ENCODE measurements around the gene PKHD1.

The PKHD1 gene

DNA sequence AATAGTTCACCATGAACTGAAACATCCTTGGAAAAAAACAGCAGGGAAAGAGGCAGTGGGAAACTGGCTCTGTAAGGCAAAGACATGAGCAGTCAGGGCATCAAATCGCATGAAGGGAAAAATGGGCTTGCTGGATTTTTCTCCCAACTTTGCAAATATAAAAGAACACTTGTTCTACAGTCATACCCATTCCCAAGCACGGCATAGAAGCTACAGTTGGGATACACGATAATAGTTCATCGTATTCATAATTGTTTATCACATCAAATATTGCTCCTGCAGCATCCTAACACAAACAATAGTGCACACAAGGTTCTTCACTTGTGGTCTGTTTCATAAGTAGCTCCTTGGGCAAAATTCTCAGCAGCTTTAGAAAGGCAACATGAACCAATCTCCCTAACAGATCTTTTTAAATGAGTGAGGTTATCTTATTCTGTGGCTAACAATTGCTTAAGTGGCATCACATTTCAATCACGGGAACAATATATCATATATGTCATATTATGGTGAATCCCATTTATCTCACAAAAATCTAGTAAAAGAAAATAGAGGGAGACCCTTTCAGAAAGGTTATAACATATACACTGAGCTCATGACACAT lies 243.9 kb downstream of the PKHD1 start:
- TF ChIP-seq, protein P1, sequence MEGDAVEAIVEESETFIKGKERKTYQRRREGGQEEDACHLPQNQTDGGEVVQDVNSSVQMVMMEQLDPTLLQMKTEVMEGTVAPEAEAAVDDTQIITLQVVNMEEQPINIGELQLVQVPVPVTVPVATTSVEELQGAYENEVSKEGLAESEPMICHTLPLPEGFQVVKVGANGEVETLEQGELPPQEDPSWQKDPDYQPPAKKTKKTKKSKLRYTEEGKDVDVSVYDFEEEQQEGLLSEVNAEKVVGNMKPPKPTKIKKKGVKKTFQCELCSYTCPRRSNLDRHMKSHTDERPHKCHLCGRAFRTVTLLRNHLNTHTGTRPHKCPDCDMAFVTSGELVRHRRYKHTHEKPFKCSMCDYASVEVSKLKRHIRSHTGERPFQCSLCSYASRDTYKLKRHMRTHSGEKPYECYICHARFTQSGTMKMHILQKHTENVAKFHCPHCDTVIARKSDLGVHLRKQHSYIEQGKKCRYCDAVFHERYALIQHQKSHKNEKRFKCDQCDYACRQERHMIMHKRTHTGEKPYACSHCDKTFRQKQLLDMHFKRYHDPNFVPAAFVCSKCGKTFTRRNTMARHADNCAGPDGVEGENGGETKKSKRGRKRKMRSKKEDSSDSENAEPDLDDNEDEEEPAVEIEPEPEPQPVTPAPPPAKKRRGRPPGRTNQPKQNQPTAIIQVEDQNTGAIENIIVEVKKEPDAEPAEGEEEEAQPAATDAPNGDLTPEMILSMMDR (IDR thresholded peaks at IDR 0.05; ENCODE audit: low read depth, low read length) = no peak
- no peak for DNase-seq (ENCODE audit: extremely low read depth, low read depth)

DNA sequence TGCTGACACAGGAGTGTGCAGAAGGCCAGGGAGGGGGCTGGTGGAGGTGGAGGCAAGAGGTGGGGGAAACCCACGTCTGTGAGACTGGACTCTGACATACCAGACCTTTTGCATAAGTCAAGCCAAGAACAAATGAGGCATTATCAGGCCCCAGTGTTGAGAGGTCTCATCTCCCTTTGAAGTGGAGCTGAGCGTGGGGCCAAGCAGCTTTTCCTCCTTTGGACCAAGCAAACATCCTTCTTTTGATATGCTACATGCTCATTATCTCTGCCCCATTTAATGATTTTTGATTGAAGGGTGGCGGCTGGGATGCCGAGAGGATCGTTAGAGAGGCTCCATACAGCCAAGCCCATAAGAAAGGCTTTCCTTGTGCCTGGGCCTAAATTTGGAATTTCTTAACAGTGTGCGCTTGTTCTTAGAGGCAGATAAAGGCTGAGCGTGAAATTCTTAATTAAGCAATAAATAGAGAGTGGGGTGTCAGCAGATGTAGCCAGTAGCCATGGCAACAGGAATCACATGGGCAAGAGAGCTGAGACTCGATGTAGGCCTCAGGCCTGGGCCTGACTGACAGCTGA lies 244.5 kb downstream of the PKHD1 start:
- TF ChIP-seq, protein P1 (IDR thresholded peaks at IDR 0.05; ENCODE audit: low read depth, low read length) = no peak
- DNase-seq (ENCODE audit: extremely low read depth, low read depth) = no peak

DNA sequence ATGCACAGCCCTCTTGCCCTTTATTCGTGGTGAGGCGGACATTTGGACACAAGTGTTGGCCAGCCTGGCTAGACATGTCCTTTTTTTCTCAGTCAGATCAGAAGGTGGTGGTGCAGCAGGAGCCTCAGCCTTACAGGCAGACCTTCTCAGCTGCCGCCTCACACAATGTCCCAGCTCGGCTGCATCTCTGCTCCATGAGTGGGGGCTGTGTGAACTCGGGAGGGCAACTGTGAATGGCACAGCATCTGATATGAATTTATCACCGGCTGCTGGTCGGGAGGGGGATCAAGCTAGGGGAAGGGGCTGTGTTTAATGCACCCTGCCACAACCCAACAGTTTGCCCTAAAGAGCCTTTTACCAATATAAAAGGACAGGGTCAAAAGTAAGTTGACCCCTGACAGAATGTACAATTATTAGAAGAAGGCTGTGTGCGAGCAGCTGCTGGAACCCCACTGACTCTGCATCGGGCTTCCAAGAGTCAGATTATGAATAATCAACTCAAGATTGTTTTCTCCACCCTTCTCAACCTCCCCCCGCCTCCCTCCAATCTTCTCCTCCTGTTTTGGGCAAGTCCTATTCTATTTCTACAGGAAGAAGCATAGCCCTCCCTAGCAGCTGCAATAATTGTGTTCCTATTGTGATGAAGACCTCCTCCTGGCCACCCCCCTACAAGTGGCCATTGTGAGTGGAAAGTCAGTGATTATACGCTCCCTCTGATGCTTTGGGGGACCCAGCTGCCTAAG lies 245.2 kb downstream of the PKHD1 start:
- TF ChIP-seq, protein P1 (IDR thresholded peaks at IDR 0.05; ENCODE audit: low read depth, low read length) = no peak
- no peak for DNase-seq (ENCODE audit: extremely low read depth, low read depth)

DNA sequence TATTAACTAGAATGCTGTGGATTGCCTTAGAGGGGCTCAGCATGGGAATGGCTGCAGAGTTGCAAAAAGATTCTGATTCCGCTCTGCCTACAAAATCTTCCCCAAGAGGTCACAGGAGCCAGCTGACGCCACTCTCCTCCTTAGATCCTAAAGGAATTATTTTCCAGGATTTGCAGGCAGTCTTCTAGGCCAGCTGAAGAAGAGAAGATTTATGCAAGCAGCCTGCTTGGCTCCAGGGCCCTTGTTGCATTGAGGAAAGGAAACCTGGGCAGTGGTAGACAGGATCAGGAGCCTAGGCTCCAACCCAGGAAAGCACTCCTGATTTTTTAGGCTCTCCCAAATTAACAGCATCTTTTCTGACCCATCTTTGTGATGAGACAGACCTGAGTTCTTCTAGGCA lies 245.8 kb downstream of the PKHD1 start:
- TF ChIP-seq, protein P1 (IDR thresholded peaks at IDR 0.05; ENCODE audit: low read depth, low read length) = no peak
- DNase-seq (ENCODE audit: extremely low read depth, low read depth) = no peak

- no peak for DNase-seq (ENCODE audit: extremely low read depth, low read depth)
- TF ChIP-seq, protein P1 (IDR thresholded peaks at IDR 0.05; ENCODE audit: low read depth, low read length) = no peak
Observed at GRCh38 chr6:51839726-51840374, 247.6 kb downstream of the PKHD1 start.

DNA sequence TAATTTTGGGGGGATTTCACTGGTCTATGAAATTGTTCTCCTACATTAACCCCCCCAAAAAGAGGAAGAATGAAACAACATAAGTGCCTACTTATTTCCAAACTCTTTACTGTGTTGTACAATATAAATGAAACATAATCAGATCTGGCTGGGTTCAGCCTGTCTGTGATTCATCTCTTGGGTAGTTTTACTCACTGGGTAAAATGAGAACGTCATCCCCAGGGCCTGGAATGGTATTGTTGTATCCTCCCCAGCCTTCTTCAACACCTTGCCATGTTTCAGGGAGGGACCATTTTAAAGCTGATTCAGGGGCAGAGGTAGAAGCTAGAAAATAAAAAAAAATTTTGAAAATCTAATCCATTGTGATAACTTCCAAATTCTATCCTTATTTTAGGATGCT lies 256.7 kb downstream of the PKHD1 start:
- TF ChIP-seq, protein P1 (IDR thresholded peaks at IDR 0.05; ENCODE audit: low read depth, low read length) = no peak
- no peak for DNase-seq (ENCODE audit: extremely low read depth, low read depth)

DNA sequence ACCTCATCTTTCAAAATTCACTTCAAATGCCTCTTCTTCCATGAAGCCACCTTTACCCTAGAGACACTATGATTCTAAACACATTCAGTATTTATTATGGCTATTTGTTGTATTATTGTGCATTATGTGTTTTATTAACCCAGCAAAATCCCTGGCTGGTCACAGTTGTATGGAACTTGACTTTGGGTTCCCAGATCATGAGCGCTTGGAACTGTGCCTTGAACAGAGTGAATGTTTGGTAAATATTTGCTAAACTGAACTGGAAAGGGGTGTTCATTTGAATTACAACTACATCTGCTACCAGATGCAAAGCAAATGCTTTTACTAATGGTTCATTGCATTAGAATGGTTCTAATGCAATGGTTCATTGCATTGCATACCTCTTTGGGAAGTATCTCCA lies 259.8 kb downstream of the PKHD1 start:
- DNase-seq (ENCODE audit: extremely low read depth, low read depth) = no peak
- TF ChIP-seq, protein P1 (IDR thresholded peaks at IDR 0.05; ENCODE audit: low read depth, low read length) = no peak

Measured in AG09319 (cell line).